Measurements from ENCODE around the gene DIS3L. TPM values are rescaled to one million over a fixed set of nuclear protein-coding genes. Genes with fewer than 3 reads are reported as not detected.

The DIS3L gene
- total RNA-seq, 1 donor = 31.5 TPM

DNA sequence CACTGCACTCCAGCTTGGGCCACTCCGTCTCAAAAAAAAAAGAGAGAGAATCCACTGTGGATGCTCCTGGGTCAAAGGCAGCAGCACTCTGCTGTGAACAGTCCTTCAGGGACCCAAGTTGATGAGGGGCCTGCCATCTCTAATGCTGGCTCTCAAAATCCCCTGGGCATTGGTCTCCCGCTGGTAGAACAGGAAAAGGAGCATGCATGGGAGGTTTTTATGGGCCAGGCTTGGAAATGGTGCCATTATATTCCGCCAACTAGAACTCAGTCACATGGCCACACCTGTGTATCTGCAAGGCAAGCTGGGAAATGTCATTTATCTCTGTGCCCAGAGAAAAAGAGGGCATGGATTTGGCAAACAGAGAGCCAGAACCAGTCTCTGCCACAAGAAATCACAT, 3.4 kb upstream of the DIS3L start:
- no peak overlapping the region for H3K4me3 ChIP-seq (ENCODE audit: low read depth, low read length)
- TF ChIP-seq, protein P1, sequence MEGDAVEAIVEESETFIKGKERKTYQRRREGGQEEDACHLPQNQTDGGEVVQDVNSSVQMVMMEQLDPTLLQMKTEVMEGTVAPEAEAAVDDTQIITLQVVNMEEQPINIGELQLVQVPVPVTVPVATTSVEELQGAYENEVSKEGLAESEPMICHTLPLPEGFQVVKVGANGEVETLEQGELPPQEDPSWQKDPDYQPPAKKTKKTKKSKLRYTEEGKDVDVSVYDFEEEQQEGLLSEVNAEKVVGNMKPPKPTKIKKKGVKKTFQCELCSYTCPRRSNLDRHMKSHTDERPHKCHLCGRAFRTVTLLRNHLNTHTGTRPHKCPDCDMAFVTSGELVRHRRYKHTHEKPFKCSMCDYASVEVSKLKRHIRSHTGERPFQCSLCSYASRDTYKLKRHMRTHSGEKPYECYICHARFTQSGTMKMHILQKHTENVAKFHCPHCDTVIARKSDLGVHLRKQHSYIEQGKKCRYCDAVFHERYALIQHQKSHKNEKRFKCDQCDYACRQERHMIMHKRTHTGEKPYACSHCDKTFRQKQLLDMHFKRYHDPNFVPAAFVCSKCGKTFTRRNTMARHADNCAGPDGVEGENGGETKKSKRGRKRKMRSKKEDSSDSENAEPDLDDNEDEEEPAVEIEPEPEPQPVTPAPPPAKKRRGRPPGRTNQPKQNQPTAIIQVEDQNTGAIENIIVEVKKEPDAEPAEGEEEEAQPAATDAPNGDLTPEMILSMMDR (IDR thresholded peaks at IDR 0.05; ENCODE audit: insufficient read depth, low read depth, low read length) = no peak
- DNase-seq (ENCODE audit: low read depth) = no peak

DNA sequence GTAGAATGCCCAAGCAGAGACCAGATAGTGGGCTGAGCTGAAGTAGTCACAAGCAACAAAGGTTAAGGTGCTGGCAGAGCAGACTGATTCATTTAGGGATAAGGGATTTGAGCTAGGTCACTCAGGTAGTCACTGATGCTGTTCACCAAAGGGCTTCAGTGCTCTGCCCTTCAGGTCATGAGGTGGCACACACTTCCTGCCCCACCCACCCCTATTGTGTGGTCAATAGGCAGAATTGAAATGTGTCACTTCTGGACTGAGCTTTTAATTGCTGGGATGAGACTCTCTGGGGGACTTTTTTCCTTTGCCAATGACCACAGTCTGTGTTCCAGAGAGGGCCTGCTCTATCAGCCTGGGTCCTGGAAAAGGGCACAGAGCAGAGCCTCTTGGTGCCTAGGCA, 2.9 kb upstream of the DIS3L start:
- no peak overlapping the region for H3K4me3 ChIP-seq (ENCODE audit: low read depth, low read length)
- DNase-seq (ENCODE audit: low read depth) = no peak
- TF ChIP-seq, protein P1 (IDR thresholded peaks at IDR 0.05; ENCODE audit: insufficient read depth, low read depth, low read length) = no peak

DNA sequence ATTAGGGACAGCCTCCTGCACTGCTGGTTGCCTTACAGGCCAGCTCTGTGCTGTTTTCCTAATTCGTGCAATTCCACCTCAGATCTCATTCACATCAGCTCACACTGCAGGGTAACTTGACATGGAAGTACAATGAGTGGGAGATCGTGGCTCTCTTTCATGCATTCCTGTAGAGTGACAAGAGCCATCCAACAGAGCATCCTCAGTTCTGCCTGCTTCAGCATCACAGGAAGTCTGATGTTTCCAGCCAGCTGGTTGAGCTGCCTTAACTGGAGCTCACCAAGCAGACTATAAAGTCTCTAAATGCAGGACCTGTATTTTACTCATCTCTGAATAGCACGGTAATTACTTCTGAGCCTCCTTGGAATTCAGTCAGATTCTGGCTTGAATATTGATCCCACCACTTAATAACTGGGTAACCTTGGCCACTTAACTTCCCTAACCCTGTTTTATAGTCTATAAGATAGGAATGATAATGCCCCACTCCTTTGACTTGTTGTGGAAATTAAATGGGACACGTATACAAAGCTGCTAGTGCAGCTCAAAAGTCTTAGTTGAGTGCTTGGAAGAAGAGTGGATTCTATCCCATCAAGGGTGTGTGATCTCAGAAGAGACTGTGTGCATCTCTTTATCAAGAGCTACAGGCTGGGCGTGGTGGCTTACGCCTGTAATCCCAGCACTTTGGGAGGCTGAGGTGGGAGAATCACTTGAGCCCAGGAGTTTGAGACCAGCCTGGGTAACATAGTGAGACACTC, 1.4 kb upstream of the DIS3L start:
- no peak overlapping the region for H3K4me3 ChIP-seq (ENCODE audit: low read depth, low read length)
- DNase-seq (ENCODE audit: low read depth) = no peak
- TF ChIP-seq, protein P1 (IDR thresholded peaks at IDR 0.05; ENCODE audit: insufficient read depth, low read depth, low read length) = no peak

DNA sequence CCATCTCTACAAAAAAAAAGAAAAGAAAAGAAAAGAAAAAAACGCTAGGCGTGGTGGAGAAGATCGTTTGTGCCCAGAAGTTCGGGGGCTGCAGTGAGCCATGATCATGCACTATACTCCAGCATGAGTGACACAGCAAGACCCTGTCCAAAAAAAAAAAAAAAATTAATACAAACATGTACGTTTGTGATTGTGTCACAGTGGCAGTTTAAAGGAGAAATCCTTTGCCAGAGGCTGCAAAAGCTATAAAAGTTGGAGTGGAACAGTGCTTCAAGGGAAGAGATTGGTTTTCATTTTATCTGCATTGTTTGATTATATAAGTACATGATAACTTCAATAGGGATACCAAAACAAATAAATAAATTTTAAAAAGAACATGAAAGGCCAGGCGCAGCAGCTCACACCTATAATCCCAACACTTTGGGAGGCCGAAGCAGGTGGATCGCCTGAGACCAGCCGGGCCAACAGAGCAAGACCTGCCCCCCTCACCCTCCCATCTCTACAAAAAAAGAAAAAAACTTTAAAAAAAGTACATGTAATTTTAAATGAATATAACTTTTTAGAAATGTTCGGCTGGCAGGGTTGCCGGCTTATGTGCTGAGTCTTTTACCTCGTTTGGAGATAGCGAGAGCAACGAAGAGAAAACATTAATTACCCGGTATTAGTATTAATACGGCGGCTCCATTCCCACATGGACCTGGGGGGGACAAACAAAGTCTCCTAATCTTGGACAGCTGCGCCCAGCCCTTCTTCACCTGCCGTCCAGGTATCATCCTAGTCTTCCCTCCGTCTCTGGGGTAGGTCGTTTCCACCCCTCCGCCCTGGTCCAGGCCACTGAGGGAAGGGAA, 573 bp upstream of the DIS3L start:
- TF ChIP-seq, protein P1 (IDR thresholded peaks at IDR 0.05; ENCODE audit: insufficient read depth, low read depth, low read length) = no peak
- H3K4me3 ChIP-seq (ENCODE audit: low read depth, low read length) = peak overlapping the region; percentile 57
- no peak for DNase-seq (ENCODE audit: low read depth)

DNA sequence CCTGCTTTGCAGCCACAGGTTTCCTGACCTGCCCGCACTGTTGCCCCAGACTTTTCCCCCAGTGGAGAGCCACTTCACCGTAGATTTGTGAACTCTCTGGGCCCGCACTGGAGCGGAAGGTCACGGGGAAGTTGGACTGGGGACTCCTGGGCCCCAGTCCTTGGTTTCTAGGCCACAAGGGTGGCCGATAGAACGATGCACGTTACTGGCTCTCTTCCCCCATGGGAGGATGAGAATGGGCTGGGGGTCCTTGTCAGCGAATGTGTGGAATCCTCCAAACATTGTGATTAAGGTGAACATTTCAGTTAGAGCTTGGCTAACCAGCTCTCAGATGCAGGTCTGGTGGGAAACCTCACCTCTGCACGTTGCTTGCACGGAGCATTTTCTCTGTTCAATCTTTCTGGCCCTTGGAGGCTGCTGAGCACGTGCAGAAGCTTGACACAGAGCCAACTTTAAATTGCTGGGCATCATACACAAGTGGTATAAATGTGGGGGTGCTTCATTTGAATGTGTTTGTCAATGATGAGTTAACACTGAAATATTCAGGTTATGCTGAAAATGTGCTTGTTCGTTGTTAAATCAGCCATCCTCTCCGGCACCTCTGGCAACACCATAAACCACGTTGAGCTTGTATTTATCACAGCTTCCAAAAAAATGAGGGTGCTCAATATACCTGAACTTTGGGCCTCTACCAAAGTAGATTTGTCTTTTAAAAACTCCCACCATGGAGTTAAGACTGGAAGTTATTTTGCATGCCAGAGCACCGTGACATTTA, 976 bp downstream of the DIS3L start:
- TF ChIP-seq, protein P1 (IDR thresholded peaks at IDR 0.05; ENCODE audit: insufficient read depth, low read depth, low read length) = no peak
- peak overlapping the region; percentile 57 for H3K4me3 ChIP-seq (ENCODE audit: low read depth, low read length)
- DNase-seq (ENCODE audit: low read depth) = peak; percentile 60

DNA sequence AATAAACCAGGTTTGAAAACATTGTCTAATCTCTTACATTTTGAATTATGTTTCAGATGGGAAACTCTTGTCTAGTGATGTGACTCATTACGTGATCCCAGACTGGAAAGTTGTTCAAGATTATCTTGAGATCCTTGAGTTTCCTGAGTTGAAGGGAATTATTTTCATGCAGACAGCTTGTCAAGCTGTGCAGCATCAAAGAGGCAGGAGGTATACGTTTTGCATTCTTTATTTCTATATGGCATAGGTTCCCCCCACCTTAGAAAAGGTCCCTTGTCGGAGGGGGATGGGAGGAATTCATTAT, 1.5 kb downstream of the DIS3L start:
- peak overlapping the region; percentile 57 for H3K4me3 ChIP-seq (ENCODE audit: low read depth, low read length)
- DNase-seq (ENCODE audit: low read depth) = peak; percentile 63
- TF ChIP-seq, protein P1 (IDR thresholded peaks at IDR 0.05; ENCODE audit: insufficient read depth, low read depth, low read length) = no peak

All from fibroblast of villous mesenchyme (primary cell).